Choroid plexus epithelial cell (primary cell): ENCODE results near the gene FCMR.

ENCODE experiments used
- DNase-seq: peaks from one replicate; pipeline ENCODE4 v3.0.0-alpha.2; 2010; ENCODE audit warnings: low read depth
- H3K4me3 ChIP-seq: 2 replicates; pipeline ENCODE4 v1.5.1; 2011; ENCODE audit warnings: low read depth, mild to moderate bottlenecking, control low read depth, low read length, moderate library complexity
- TF ChIP-seq, protein P1 (sequence below): conservative IDR thresholded peaks from 2 replicates; pipeline ENCODE4 v1.5.1; 2011; ENCODE audit warnings: low read depth, mild to moderate bottlenecking, control low read depth, inconsistent platforms, low read length, moderate library complexity

The FCMR gene

DNA sequence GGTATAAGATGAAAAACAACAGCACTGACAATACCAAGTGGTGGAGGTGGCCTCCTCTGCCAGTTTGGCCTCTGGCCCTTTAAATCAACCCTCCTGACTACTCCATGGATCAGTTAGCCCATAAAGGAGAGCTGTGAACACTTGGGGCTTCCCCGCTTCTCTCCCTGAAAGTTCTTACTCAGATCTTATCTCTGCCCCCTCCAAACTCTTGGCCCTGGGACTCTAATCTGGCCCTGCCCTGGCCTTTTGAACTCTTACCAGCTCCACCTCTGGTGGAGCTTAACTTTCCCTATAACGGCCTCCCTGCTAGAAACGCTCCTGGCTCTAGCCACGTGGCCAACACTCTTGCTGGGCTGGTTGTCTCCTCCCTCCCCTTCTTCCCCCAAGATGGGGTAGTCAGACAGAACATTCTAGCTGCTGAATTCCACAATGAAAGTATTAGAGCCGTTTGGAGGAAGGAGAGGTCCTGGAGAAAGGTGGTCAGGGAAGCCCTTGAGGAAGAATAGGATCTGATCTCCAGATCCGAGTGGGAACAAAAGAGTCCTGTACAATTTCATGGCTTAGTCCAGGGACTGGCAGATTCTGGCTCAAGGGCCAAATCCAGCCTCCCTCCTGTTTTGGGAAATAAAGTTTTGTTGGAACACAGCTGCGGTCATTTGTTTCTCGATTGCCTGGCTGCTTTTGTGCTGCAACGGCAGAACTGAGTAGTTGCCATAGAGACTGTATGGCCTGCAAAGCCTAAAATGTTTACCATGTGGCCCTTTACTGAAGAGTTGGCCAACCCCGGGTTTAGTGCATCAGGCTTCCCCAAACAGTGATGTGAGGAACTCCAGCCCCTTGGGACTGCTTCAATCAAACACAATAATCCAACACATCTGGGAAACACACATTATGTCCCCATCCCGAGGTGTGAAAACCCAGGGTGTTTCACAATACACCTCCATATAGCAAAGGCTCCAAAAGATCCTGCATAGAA lies 34.0 kb upstream of the FCMR start:
- no peak overlapping the region for H3K4me3 ChIP-seq
- DNase-seq = no peak

GRCh38 chr1:206954459-206955342 lies 33.0 kb upstream of the FCMR start:
- TF ChIP-seq, protein P1, sequence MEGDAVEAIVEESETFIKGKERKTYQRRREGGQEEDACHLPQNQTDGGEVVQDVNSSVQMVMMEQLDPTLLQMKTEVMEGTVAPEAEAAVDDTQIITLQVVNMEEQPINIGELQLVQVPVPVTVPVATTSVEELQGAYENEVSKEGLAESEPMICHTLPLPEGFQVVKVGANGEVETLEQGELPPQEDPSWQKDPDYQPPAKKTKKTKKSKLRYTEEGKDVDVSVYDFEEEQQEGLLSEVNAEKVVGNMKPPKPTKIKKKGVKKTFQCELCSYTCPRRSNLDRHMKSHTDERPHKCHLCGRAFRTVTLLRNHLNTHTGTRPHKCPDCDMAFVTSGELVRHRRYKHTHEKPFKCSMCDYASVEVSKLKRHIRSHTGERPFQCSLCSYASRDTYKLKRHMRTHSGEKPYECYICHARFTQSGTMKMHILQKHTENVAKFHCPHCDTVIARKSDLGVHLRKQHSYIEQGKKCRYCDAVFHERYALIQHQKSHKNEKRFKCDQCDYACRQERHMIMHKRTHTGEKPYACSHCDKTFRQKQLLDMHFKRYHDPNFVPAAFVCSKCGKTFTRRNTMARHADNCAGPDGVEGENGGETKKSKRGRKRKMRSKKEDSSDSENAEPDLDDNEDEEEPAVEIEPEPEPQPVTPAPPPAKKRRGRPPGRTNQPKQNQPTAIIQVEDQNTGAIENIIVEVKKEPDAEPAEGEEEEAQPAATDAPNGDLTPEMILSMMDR = no peak
- no peak for DNase-seq
- H3K4me3 ChIP-seq = no peak overlapping the region

More for the DNA sequence above, 34.0 kb upstream of the FCMR start:
- TF ChIP-seq, protein P1 = no peak

DNA sequence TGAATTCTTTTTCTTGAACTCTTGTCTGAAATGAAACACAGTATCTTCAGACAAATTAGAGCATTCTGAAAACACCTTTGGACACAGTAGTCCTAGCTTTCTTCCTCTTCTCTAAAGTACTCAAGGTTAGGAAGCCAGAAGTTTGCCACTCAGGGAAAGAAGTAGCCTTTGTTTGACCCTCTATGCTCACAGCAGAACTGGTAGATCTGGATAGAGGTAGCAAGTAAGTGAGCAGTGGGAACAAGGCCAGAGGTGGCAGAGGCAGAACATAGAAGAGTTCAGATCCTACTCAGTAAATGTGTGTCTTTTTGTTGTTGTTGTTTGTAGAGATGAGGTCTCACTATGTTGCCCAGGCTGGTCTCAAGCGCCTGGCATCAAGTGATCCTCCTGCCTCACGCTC lies 31.9 kb upstream of the FCMR start:
- DNase-seq = no peak
- TF ChIP-seq, protein P1 = no peak
- H3K4me3 ChIP-seq = no peak overlapping the region

DNA sequence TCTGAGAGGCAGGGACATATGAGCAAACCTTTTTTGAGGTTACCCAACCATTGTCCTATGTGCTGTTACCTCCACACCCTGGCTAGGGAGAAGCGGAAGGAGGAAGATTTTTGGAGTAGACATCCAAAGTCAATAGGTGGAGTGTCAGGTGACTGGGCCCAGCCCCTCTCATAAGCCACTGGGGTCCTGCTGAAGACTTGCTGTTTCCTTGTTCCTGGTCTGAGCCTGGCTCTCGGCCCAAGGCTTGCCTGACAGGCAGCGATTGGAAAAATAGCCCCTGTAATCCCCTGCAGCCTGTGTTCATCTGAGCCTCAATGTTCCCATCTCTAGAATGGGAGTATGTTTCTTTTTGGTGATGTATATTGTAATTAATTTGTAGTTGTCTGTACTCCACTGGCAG lies 31.4 kb upstream of the FCMR start:
- TF ChIP-seq, protein P1 = no peak
- no peak for DNase-seq

DNA sequence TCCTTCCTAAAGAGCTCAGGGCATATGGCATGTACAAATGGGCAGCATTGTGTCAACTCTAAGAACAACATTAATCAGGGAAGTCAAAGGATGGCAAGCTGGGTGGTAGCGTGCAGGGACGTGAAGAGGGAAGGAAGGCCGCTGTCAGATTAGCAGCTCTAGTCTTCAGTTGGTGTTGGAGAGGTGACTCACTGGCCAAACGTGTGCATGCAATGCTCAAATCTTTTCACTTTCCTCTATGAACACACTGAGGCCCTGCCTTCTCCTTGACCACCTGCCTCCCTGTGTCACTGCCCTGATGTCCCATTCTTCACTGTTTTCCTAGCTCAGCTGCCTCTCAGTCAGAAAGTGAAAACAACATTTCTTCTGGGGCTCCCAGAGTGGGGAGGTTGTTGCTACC lies 30.4 kb upstream of the FCMR start:
- no peak overlapping the region for H3K4me3 ChIP-seq
- no peak for DNase-seq
- TF ChIP-seq, protein P1 = no peak

More for the DNA sequence above, 31.4 kb upstream of the FCMR start:
- no peak overlapping the region for H3K4me3 ChIP-seq

- TF ChIP-seq, protein P1 = no peak
These were observed 29.8 kb upstream of the FCMR start for GRCh38 chr1:206951318-206952100.

More at GRCh38 chr1:206951318-206952100, 29.8 kb upstream of the FCMR start:
- no peak overlapping the region for H3K4me3 ChIP-seq
- no peak for DNase-seq
